Measurements from ENCODE around the gene APOF. TPM values are rescaled to one million over a fixed set of nuclear protein-coding genes. Genes with fewer than 3 reads are reported as not detected.

Gene APOF
- total and polyA plus RNA-seq, 2 of the 8 experiments (the other 6 are each of a cell fraction or from before 2014, with no cell fraction given) = not detected

DNA sequence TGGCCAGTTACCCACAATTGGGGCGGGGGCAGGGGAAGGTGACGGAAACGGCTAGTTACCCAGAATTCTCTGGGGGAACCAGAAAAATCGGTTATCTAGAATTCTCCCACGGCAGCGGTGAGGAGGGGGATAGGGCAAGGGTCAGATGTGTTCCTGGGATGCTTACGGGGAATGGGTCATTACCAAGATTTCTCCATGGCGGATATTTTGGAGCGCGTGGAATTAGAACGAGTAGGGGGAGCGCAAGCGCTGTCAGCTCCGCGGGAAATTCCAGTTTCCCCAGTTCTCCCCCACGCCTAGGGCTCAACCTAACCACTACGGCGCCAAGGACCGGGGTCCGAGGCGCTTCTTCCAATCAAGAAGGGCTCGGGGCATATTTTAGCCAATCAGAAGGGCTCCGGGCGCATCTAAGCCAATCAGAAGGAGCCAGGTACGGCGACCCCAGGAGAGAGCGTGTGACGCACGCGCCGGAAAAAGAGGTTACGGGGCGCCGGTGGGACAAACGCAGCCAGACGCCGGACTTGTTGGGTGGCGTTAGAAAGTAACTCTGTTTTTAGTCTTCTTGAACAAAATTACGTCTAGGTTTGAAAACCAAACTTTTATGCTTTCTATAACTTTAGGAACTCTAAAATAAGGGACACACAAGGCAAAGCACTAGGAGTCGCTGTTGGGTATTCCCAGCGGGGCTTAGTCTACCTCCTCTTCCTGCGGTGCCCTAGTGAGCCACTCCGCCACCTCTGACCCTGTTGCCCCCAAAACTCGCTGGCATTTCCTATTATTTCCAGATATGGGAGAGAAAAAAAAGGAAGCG is 28.8 kb downstream of the APOF start, which contains the start of gene PAN2 (continued):
- TF ChIP-seq TEAD4 (IDR thresholded peaks at IDR 0.05; ENCODE audit: low read depth, low read length) (no peak), TAF1 (IDR thresholded peaks at IDR 0.05; ENCODE audit: low read depth, low read length) (peak; percentile 77; the same call in 1 of the 2 replicates), HDAC2 (IDR thresholded peaks at IDR 0.05; ENCODE audit: borderline replicate concordance in 1 of 2, low read depth in 2 of 2, low read length in 2 of 2) (peak; percentile 54 to 72; a peak in 2 of 4 replicates), CTBP2 (IDR thresholded peaks at IDR 0.05; ENCODE audit: borderline replicate concordance, insufficient read depth, insufficient read length, low read length) (no peak), ASH2L (IDR thresholded peaks at IDR 0.05; ENCODE audit: low read length) (peak; percentile 88)
